Measurements from ENCODE around the gene FGF14.

Gene FGF14

DNA sequence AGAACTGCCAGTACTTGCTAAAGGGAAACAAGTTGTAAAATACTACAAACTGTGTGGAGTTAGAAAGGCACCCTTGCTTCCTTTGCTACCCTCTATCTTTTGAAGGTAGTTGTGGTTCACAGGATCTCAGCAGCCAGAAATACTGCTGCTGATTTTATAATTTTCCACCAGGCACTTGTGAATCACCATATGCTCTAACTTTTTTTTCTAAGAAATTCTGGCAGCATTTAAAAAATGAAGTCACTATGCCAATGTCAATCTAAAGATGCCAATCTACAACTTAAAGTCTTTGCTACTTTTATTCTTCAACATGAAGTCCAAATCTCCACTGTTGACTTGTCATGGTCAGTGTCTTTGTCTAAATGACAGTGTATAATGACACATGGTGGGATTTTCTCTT is 621.6 kb downstream of the FGF14 start:
- Histone ChIP-seq H3K36me3 (ENCODE audit: insufficient read depth, low read depth, low read length) (no peaks in the 10 kb centered on the region), H3K9ac (ENCODE audit: low read depth, low read length) (no peak overlapping the region), H3K27me3 (ENCODE audit: insufficient read depth, low read length) (no peaks in the 10 kb centered on the region), H3K27ac (ENCODE audit: low read length) (no peak overlapping the region), H3K9me3 (ENCODE audit: insufficient read depth, low read depth, low read length) (no peaks in the 10 kb centered on the region), H3K4me1 (ENCODE audit: insufficient read depth, low read length) (no peaks in the 10 kb centered on the region), H3K4me3 (ENCODE audit: low read length) (no peak overlapping the region)

DNA sequence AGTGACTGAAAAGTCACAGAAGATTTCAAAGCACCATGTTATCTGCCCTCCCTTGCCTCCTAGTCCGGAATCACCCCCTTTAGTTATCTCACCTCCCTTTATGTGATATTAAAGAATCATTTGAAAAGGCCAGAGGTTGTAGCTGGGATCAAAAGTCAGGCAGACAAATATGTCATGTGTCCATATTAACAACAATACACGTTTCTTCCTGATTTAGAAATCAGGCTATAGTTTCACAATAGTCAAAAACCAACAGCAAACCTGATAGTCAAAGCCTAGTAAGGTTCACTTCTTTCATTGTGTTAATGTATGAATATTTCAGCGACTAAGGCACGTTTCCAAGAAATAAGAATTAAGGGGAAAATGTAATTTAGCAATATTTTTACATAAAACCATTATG is 622.7 kb downstream of the FGF14 start:
- H3K4me3 ChIP-seq (ENCODE audit: low read length) = no peak overlapping the region
- H3K27ac ChIP-seq (ENCODE audit: low read length) = no peak overlapping the region
- H3K4me1 ChIP-seq (ENCODE audit: insufficient read depth, low read length) = no peaks in the 10 kb centered on the region
- no peak overlapping the region for H3K9ac ChIP-seq (ENCODE audit: low read depth, low read length)
- H3K36me3 ChIP-seq (ENCODE audit: insufficient read depth, low read depth, low read length) = no peaks in the 10 kb centered on the region
- H3K9me3 ChIP-seq (ENCODE audit: insufficient read depth, low read depth, low read length) = no peaks in the 10 kb centered on the region
- no peaks in the 10 kb centered on the region for H3K27me3 ChIP-seq (ENCODE audit: insufficient read depth, low read length)

DNA sequence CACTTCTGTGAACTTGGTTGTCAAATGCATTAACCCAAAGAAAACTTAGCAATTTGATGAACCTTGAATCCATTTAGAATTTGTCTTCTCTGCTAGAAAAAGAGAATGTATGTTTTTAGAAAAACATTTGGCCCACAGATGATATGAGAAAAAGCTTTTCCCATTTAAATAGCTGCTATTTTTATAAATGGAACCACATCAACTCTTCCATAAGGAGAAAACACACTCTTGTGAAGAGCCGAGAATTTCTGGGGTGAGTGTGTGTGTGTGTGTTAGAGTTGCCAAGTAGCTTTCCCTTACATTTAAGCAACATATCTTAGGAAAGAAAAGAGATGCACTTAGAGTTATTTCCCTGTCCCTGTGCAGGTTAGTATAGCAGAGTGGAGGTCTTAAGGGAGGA is 626.6 kb downstream of the FGF14 start:
- no peaks in the 10 kb centered on the region for H3K36me3 ChIP-seq (ENCODE audit: insufficient read depth, low read depth, low read length)
- H3K9ac ChIP-seq (ENCODE audit: low read depth, low read length) = no peak overlapping the region
- no peak overlapping the region for H3K4me3 ChIP-seq (ENCODE audit: low read length)
- H3K4me1 ChIP-seq (ENCODE audit: insufficient read depth, low read length) = no peaks in the 10 kb centered on the region
- no peaks in the 10 kb centered on the region for H3K27me3 ChIP-seq (ENCODE audit: insufficient read depth, low read length)
- H3K9me3 ChIP-seq (ENCODE audit: insufficient read depth, low read depth, low read length) = no peaks in the 10 kb centered on the region
- no peak overlapping the region for H3K27ac ChIP-seq (ENCODE audit: low read length)

DNA sequence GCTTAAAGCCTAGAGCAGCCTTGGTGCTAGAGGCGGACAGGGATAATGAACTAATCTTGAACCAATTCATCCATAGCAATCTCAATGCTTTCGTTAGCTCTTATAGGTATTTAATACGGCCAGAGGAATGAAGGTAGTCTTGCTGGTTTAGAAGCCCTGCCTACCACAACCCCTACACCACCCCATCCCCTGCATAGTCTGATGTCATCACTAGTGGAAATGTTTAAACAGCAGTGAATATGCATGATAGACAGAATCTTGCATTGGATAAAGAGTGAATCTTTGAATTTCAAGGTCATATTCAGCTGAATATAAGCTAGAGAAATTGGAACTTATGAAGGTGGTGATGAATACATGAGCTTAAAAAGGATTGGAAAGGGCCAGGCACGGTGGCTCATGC is 627.5 kb downstream of the FGF14 start:
- no peaks in the 10 kb centered on the region for H3K4me1 ChIP-seq (ENCODE audit: insufficient read depth, low read length)
- no peak overlapping the region for H3K27ac ChIP-seq (ENCODE audit: low read length)
- H3K9me3 ChIP-seq (ENCODE audit: insufficient read depth, low read depth, low read length) = no peaks in the 10 kb centered on the region
- no peaks in the 10 kb centered on the region for H3K27me3 ChIP-seq (ENCODE audit: insufficient read depth, low read length)
- no peak overlapping the region for H3K9ac ChIP-seq (ENCODE audit: low read depth, low read length)
- H3K36me3 ChIP-seq (ENCODE audit: insufficient read depth, low read depth, low read length) = no peaks in the 10 kb centered on the region
- no peak overlapping the region for H3K4me3 ChIP-seq (ENCODE audit: low read length)

DNA sequence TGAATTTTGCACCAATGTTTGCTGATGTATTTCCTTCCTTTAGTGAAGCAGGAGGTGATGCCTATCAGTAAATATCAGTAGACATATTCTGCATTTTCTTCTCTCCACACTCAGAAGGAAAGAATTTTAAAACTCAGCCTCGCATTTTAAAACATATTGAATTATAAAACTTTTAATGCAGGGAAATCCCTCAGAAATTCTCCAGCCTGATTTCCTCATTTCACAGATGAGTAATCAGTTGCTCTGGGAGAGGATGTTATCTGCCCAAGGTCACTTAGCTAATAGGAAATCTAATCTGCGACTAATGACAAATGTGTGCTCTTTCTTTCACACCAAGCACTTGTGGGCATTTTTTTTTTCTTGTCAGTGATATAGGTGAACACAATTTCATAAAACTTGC is 628.8 kb downstream of the FGF14 start:
- H3K27ac ChIP-seq (ENCODE audit: low read length) = no peak overlapping the region
- no peak overlapping the region for H3K9ac ChIP-seq (ENCODE audit: low read depth, low read length)
- no peaks in the 10 kb centered on the region for H3K9me3 ChIP-seq (ENCODE audit: insufficient read depth, low read depth, low read length)
- no peak overlapping the region for H3K4me3 ChIP-seq (ENCODE audit: low read length)
- no peaks in the 10 kb centered on the region for H3K27me3 ChIP-seq (ENCODE audit: insufficient read depth, low read length)
- H3K36me3 ChIP-seq (ENCODE audit: insufficient read depth, low read depth, low read length) = no peaks in the 10 kb centered on the region
- no peaks in the 10 kb centered on the region for H3K4me1 ChIP-seq (ENCODE audit: insufficient read depth, low read length)

DNA sequence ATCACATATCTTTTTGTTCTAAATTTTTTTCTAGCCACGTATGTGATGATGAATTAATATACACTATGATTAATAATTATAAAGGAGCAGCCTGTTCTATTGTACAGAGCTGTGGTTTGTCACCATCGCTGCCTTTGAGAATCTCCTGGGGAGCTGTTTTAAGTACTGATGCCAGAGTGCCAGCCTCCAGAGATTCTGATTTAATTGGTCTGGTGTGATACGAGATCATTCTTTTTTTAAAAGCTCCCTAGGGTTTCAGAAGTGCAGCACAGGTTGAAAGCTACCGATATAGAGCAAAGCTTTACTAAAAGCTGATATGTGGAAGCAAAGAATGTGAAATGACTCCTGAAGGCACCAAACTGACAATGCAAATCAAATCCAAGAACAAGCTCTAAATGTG is 634.7 kb downstream of the FGF14 start:
- no peaks in the 10 kb centered on the region for H3K9me3 ChIP-seq (ENCODE audit: insufficient read depth, low read depth, low read length)
- no peaks in the 10 kb centered on the region for H3K27me3 ChIP-seq (ENCODE audit: insufficient read depth, low read length)
- H3K9ac ChIP-seq (ENCODE audit: low read depth, low read length) = no peak overlapping the region
- H3K27ac ChIP-seq (ENCODE audit: low read length) = no peak overlapping the region
- no peaks in the 10 kb centered on the region for H3K4me1 ChIP-seq (ENCODE audit: insufficient read depth, low read length)
- no peak overlapping the region for H3K4me3 ChIP-seq (ENCODE audit: low read length)
- H3K36me3 ChIP-seq (ENCODE audit: insufficient read depth, low read depth, low read length) = no peaks in the 10 kb centered on the region

DNA sequence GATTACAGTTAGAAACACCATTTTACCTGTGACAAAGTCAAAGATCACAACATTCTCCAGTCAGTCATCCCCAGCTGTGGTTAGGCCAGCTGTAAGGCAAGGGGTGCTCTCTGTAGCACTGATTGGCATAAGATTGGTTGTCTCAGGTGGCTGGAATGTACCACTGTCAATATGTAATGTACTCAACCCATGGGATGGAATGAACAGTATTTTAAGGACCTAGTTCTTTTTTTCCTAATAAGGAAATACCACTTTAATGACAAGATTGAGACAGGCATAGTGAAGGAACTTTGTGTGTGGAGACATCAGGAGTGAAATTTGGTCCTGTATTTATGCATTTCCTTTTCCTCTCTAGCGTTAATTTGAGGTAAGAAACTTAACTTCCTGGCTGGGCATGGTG is 638.7 kb downstream of the FGF14 start:
- Histone ChIP-seq H3K9ac (ENCODE audit: low read depth, low read length) (no peak overlapping the region), H3K36me3 (ENCODE audit: insufficient read depth, low read depth, low read length) (no peaks in the 10 kb centered on the region), H3K27ac (ENCODE audit: low read length) (no peak overlapping the region), H3K4me3 (ENCODE audit: low read length) (no peak overlapping the region), H3K4me1 (ENCODE audit: insufficient read depth, low read length) (peaks cover 12% of the 10 kb centered on the region; the same call in 1 of the 2 replicates), H3K9me3 (ENCODE audit: insufficient read depth, low read depth, low read length) (no peaks in the 10 kb centered on the region), H3K27me3 (ENCODE audit: insufficient read depth, low read length) (no peaks in the 10 kb centered on the region)

DNA sequence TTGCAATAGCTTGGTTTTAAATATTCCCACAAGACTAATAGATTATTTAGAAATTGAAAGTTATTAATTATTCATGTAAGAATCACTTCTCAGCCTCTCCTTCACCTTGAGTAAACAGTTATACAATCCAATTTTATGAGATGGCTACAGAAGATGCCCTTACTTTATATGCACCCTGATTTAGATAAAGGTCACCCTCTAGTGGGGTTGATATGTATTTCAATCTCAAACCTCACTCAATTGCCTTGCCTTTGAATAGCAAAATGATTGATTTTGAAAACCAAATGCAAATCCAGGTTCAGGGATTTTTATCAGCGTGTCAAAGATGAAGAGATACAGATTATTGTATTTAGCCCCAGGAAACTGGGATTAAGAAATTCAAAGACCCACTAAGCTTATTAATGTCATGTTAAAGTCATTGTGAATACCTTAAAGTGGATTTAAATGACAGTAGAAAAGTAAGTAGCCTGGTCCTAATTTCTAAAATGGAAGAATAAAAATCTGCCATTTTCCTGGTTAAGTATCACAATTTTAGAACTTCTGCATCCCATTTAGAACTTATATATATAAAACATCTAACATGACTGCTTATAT is 644.3 kb downstream of the FGF14 start:
- Histone ChIP-seq H3K36me3 (ENCODE audit: insufficient read depth, low read depth, low read length) (no peaks in the 10 kb centered on the region), H3K4me3 (ENCODE audit: low read length) (no peak overlapping the region), H3K9me3 (ENCODE audit: insufficient read depth, low read depth, low read length) (no peaks in the 10 kb centered on the region)

DNA sequence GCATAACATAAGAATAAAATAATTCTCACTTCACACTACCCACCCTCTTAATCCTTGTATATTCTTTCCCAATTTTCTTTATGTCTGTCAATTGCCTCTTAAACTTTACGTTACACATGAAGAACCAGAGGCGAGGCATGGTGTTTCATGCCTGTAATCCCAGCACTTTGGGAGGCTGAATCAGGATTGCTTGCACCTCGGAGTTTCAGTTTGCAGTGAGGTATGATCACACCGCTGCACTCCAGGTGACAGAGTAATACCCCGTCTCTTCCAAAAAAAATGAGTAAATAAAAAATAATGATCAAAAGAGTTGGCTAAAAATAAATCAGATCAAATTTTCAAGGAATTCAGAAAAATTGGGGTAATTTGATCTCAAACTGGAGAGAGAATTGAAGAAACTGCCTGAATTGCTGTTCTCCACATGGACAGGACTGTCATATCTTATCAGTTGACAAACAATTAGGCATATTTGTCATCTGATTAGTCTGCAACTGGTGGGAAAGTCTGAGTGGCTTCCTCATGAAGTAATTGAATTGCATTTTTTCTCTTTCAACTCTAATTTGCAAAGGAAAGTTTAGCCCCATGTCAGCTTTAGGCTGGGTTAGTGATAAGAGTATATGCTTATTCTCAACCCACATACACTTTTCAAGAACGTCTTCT is 646.5 kb downstream of the FGF14 start:
- Histone ChIP-seq H3K27ac (ENCODE audit: low read length) (no peak overlapping the region), H3K4me1 (ENCODE audit: insufficient read depth, low read length) (peaks cover 16% of the 10 kb centered on the region), H3K9ac (ENCODE audit: low read depth, low read length) (no peak overlapping the region), H3K36me3 (ENCODE audit: insufficient read depth, low read depth, low read length) (no peaks in the 10 kb centered on the region), H3K27me3 (ENCODE audit: insufficient read depth, low read length) (no peaks in the 10 kb centered on the region), H3K4me3 (ENCODE audit: low read length) (no peak overlapping the region), H3K9me3 (ENCODE audit: insufficient read depth, low read depth, low read length) (no peaks in the 10 kb centered on the region)

More for the DNA sequence above, 644.3 kb downstream of the FGF14 start:
- Histone ChIP-seq H3K27me3 (ENCODE audit: insufficient read depth, low read length) (no peaks in the 10 kb centered on the region), H3K27ac (ENCODE audit: low read length) (no peak overlapping the region), H3K4me1 (ENCODE audit: insufficient read depth, low read length) (peaks cover 19% of the 10 kb centered on the region), H3K9ac (ENCODE audit: low read depth, low read length) (no peak overlapping the region)

DNA sequence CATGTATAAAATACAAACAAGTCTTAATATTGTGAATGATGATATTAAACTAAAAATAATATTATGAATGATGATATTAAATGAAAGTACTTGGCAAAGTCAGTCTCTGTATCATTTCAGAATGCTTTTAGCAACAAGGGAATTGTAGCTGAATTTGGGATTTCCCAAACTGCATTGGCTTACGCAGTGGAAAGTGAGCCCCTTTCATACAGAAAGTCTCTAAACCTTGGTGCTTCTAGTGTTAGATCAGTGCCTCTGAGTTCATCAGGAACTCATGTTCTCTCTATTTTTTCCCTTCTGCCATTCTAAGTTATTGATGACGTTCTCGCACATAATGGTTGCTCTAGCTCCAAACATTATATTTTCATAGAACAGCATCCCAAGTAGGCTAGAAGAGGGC is 649.4 kb downstream of the FGF14 start:
- no peak overlapping the region for H3K4me3 ChIP-seq (ENCODE audit: low read length)
- peaks cover 4% of the 10 kb centered on the region for H3K4me1 ChIP-seq (ENCODE audit: insufficient read depth, low read length)
- no peak overlapping the region for H3K9ac ChIP-seq (ENCODE audit: low read depth, low read length)
- H3K27ac ChIP-seq (ENCODE audit: low read length) = no peak overlapping the region
- no peaks in the 10 kb centered on the region for H3K36me3 ChIP-seq (ENCODE audit: insufficient read depth, low read depth, low read length)
- no peaks in the 10 kb centered on the region for H3K27me3 ChIP-seq (ENCODE audit: insufficient read depth, low read length)
- no peaks in the 10 kb centered on the region for H3K9me3 ChIP-seq (ENCODE audit: insufficient read depth, low read depth, low read length)

DNA sequence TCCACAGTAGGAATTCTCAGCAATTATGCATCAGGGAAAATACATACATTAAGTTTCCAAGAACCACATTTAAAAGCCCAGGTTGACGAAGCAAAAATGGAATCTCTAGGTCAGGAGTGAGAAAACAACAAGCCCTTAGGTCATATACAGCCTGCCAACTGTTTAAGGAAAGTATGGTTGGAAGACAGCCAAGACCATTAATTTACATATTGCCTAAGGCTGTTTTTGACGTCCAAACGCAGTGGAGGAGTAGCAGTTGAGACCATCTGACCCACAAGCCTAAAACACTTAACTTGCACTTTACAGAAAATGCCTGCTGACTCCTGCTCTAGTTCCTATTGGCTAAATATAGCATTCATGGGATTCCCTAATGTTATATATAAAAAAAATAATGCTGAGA is 650.4 kb downstream of the FGF14 start:
- Histone ChIP-seq H3K36me3 (ENCODE audit: insufficient read depth, low read depth, low read length) (no peaks in the 10 kb centered on the region), H3K27ac (ENCODE audit: low read length) (no peak overlapping the region), H3K9me3 (ENCODE audit: insufficient read depth, low read depth, low read length) (no peaks in the 10 kb centered on the region), H3K4me3 (ENCODE audit: low read length) (no peak overlapping the region), H3K27me3 (ENCODE audit: insufficient read depth, low read length) (no peaks in the 10 kb centered on the region), H3K9ac (ENCODE audit: low read depth, low read length) (no peak overlapping the region), H3K4me1 (ENCODE audit: insufficient read depth, low read length) (no peaks in the 10 kb centered on the region; the same call in 1 of the 2 replicates)

DNA sequence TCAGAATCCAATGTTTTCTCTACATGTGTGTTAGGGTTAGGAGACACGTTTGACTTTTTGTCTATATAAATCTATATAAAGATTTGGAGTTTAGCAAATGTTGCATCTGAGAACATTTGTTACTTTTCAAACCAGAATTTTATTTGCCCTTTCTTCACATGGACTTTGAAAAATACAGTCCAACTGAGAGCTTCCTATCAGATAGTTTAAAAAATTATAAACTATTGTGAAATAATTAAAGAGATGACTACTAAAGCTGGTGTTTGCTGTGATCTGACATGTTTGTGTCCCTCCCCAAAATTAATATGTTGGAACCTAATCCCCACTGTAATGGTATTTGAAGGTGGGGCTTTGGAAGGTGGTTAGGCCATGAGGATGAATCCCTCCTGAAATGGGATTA is 652.3 kb downstream of the FGF14 start:
- Histone ChIP-seq H3K36me3 (ENCODE audit: insufficient read depth, low read depth, low read length) (no peaks in the 10 kb centered on the region), H3K9ac (ENCODE audit: low read depth, low read length) (no peak overlapping the region), H3K4me1 (ENCODE audit: insufficient read depth, low read length) (no peaks in the 10 kb centered on the region), H3K4me3 (ENCODE audit: low read length) (no peak overlapping the region), H3K9me3 (ENCODE audit: insufficient read depth, low read depth, low read length) (no peaks in the 10 kb centered on the region), H3K27ac (ENCODE audit: low read length) (no peak overlapping the region), H3K27me3 (ENCODE audit: insufficient read depth, low read length) (no peaks in the 10 kb centered on the region)
